ENCODE data around the gene KDM3A.
"Not testable (repeated sequence)": the region's sequence is repeated elsewhere in the genome, so short reads cannot be mapped to it uniquely, and the experiment has no call there.

The KDM3A gene

DNA sequence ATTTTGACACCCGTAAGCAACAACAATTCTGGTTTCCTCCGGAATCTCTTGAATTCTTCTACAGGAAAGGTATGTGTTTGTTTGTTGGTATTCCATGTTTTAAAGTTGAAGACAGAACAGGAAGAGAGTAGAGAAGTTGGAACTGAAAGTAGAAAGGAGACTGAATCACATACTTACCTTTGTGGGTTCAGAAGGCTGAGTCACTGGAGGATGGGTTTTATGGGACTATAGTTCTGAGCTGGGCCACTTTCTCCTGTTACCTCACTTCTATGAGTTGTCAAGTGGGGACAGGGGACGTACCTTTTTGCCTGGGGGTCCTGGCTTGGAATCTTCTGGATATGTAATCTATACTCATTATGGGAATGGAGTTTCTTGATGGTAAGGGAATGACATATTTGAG is 40.9 kb downstream of the KDM3A start:
- DNase-seq (ENCODE audit: low spot score), result no peak

DNA sequence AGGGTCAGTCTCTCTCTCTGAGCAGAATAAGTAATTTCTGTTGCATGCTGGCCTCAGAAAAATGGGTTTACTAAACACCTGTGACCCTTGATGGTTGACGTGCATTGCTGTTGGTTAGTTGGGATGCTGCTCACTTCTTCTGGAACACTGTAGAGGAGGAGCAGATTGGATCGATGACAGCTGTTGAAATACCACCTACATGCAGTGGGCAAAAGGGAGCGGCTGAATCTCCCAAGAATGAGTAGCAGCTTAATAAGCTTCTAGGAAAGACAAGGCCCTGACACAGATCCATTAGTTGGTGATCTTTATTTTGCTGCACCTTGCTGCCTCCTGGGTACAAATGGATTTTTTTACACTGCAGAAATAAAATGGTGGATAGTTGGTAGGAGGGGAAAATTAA is 43.2 kb downstream of the KDM3A start:
- no peak for DNase-seq (ENCODE audit: low spot score)

DNA sequence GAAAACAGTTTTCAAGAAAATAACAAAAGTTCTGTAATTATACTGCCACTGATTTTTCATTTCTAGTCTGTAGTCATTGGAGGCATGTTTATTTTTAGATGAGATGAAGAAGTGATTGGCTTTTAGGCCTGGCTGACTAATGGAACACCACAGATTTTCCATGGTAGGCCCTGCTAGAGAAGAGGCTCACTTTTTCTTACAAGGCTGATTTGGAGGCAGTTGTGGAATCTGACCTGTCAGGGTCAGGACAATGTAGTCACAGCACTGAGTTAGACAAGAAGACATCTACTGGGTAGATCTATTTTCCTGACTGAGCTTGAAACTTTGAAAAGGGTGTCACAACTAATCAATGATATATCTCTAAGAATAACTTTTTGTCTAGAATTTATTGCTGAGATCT is 43.9 kb downstream of the KDM3A start:
- DNase-seq (ENCODE audit: low spot score), result no peak

DNA sequence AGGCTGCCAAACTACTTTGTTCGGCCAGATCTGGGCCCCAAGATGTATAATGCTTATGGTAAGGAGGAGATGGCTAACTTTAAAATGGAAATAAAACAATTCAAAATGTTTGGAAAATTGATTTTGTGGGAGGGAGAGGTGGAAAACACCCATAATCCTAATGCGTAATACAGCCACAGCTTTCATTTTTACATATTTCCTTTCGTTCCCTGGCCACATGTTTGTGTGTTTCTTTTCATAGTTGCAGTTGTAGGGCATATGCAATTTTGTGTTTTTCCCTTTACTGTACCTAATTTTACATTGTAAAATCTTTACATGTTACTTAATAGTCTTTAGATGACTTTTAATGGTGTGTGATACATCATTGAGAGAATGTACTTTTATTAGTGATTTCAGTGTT is 44.6 kb downstream of the KDM3A start:
- DNase-seq (ENCODE audit: low spot score), result no peak

DNA sequence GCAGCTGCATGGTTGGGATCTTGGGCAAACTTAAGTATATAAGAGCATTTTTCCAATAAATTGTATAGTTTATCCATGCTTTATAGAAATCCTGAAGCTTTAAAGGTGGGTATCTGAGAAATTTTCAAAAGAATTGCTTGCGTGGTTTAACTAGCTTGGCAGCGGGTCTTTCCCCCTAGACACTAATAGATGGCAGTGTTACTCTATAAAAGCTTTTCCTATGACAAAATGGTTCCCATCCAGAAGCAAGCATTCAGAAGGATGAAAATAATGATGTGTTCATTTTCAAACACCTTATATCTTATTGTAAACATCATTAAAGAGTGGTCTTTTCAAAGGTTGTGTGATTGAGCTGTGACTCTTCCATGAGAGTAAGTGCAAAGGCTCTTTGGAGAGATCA is 45.9 kb downstream of the KDM3A start:
- peak; percentile 12 for DNase-seq (ENCODE audit: low spot score)

GRCh38 chr2:86488561-86489250 is 47.5 kb downstream of the KDM3A start:
- no peak for DNase-seq (ENCODE audit: low spot score)

- no peak for DNase-seq (ENCODE audit: low spot score)
Observed at GRCh38 chr2:86489542-86489941, 48.4 kb downstream of the KDM3A start.

- no peak for DNase-seq (ENCODE audit: low spot score)
Observed at GRCh38 chr2:86490245-86490644, 49.1 kb downstream of the KDM3A start.

GRCh38 chr2:86491088-86491487 is 49.9 kb downstream of the KDM3A start:
- DNase-seq (ENCODE audit: low spot score), result no peak

DNA sequence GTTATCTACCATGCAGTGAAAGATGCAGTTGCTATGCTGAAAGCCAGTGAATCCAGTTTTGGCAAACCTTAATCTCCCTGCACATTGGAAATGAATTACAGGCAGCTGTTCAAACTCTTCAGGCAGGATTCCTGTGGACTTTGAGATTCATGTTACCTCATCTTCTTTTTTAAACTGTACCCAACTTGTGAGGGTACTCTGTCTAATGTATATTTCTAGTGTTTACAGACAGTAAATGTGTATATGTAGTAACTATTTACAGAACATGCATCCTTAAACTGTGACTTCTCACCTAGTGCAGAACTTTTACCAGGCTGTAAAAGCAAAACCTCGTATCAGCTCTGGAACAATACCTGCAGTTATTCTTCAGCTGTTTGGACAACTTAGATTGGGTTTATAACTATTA is 50.9 kb downstream of the KDM3A start:
- DNase-seq (ENCODE audit: low spot score), result no peak

DNA sequence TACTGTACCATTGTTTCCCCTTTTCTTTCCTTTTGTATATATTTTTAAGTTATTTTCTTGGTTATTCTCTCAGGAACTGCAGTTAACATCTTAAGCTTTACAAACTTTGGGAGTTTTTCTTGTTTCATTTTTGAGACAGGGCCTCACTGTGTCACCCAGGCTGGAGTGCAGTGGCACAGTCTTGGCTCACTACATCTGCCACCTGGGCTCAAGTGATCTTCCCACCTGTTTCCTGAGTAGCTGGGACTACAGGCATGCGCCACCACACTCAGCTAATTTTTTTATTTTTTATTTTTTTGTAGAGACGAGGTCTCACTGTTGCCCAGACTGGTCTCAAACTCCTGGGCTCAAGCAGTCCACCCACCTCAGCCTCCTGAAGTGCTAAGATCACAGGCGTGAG is 55.2 kb downstream of the KDM3A start:
- DNase-seq (ENCODE audit: low spot score), result not testable (repeated sequence)

DNA sequence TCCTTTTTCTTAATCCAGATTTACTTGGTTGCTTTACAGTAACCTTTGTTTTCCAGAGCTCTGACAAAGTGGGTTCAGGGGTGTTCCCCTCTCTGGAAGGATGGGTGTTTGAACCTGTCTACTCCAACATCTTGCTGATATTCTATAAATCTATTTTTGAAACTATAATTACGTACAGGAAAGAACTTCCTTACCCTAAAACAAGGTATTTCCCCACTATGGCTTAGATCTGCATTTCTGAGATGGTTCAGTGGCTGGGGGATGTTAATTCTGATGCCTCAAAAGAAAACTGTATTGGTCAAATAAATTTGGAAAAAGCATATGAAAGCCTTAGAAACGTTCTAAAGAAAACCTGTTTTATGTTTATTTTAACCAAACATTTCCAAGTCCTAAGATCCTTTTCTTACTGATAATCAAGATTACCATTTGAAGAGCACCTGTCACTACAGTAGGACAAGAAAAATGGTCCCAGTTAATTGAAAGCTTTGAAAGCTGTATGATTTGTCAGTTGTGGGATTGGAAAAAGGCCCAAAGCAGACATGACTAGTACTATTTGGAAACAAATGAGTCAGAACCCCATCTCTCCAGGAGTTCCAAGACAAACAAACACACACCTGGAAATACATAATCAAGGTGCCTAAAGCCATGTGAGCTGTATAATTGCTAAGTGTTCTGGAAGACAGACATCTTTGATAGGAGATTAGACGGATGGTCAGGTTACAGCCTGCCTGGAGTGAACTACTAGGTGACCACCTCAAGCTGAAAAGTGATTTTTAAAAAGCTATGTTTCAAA is 57.5 kb downstream of the KDM3A start:
- DNase-seq (ENCODE audit: low spot score), result no peak

GRCh38 chr2:86499326-86499725 is 58.2 kb downstream of the KDM3A start:
- no peak for DNase-seq (ENCODE audit: low spot score)

DNA sequence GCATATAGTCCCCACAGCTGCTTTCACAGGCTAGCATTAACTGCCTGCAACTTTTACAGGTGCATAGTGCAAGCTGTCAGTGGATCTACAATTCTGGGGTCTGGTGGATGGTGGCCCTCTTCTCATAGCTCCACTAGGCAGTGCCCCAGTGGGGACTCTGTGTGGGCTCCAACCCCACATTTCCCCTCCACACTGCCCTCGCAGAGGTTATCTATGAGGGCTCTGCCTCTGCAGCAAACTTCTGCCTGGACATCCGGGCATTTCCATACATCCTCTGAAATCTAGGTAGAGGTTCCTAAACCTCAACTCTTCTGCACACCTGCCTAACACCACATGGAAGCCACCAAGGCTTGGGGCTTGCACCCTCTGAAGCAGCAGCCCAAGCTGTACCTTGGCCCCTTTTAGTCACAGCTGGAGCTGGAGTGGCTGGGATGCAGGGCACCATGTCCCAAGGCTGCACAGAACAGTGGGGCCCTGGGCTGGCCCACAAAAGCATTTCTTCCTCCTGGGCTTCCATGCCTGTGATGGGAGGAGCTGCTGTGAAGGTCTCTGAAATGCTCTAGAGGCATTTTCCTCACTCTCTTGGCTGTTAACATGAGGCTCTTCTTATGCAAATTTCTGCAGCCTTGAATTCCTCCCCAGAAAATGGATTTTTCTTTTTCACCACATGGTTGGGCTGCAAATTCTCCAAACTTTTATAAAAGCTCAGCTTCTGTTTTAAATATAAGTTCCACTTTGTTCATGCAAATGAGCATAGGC is 59.3 kb downstream of the KDM3A start:
- no peak for DNase-seq (ENCODE audit: low spot score)

DNA sequence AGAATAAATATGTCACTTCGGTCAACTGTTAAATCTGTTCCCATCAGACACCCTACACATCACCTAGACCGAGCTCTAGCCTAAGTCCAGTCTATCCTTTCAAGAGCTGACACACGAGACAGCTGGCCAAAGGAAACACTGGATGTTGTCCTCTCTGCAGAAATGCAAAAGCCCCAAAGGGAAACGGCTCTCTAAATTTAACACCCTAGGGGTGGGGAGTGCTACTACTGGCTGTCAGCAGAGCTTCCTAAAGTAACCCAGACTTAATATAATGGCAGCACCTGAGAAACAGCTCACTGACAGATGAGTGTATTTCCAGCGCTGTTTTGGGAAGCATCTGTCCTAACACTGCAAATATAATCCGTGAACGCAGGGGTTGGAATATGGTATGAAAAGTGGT is 66.4 kb downstream of the KDM3A start:
- DNase-seq (ENCODE audit: low spot score), result no peak

GRCh38 chr2:86510436-86510933 is 69.3 kb downstream of the KDM3A start:
- DNase-seq (ENCODE audit: low spot score), result no peak

GRCh38 chr2:86512034-86512433 is 70.9 kb downstream of the KDM3A start:
- no peak for DNase-seq (ENCODE audit: low spot score)

GRCh38 chr2:86512892-86513291 is 71.7 kb downstream of the KDM3A start:
- no peak for DNase-seq (ENCODE audit: low spot score)

DNA sequence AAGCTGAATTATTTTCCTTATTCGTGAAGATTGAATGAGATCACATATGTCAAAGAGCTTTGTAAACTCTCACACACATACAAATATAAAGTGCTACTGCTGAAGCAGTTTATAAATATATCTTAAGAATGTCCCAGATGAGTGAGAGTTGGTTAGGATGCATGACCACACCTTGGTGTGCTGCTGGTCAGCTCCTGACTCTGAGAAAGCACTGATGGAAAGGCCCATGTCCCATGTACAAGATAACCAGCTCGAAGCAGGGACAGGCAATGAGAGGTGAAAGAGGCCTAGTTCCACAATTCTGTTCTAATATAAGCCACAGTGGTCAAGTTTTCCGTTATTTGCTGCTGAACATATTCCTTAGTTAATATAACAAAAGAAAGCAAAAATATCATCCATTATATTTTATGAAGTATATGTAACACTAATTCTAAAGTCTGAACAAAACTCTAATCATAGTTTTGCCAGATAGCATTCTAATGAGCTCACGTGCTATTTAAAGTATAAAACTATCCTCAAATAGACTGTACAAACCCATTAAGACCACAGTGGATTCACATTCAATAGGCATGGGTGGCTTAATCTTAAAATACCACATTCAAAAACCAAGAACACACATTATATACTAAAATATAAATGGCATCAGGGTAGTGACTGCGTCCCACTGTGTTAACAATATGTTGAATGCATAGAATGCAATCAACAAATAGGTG is 72.9 kb downstream of the KDM3A start:
- DNase-seq (ENCODE audit: low spot score), result no peak

GRCh38 chr2:86518481-86518880 is 77.3 kb downstream of the KDM3A start:
- DNase-seq (ENCODE audit: low spot score), result no peak

DNA sequence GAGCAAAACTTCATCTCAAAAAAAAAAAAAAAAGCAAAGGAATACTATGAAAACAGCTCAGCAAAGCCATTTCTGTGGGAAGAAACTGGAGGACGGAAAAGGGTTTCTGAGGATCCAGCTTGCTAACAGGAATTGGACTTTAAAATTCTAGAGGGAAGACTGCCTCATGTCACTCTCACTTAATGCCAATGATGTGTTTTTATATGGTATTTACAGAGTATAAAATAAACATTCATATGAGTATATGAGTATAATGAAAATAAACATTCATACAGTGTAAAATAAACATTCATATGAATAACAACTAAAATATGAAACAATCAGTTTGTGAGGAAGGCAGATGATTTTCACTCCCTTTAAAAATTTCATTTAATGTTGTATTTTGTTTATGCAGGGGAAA is 78.2 kb downstream of the KDM3A start:
- DNase-seq (ENCODE audit: low spot score), result no peak

- no peak for DNase-seq (ENCODE audit: low spot score)
Observed at GRCh38 chr2:86520153-86520552, 79.0 kb downstream of the KDM3A start.
